Spleen (tissue), 11 donors: Measurements from ENCODE around the gene PIKFYVE. TPM values are rescaled to one million over a fixed set of nuclear protein-coding genes. Genes with fewer than 3 reads are reported as not detected.
A peak's percentile ranks its signal among the peaks of the same experiment; 100 is the strongest.

Experiments used
- DNase-seq: peaks from one replicate; pipeline ENCODE4 v3.0.0-alpha.2; 2020
- H3K27ac ChIP-seq, 8 donors: fragments of 200-600 bp; sonication (generic) in 7 of 8; 1 replicate in 4 of 8; 2 replicates in 4 of 8; pipeline versions ENCODE4 v1.5.0 to v1.8.0; 2016 to 2021; ENCODE audit warnings: inconsistent platforms in 4 of 8, mild to moderate bottlenecking in 4 of 8, moderate library complexity in 1 of 8
- H3K27me3 ChIP-seq, 7 donors: fragments of 200-600 bp; sonication (generic) in 6 of 7; replicated peaks in 1 of 7; 1 replicate in 4 of 7; 2 replicates in 3 of 7; pipeline versions ENCODE4 v1.5.0 to v1.8.0; 2016 to 2021; ENCODE audit warnings: inconsistent platforms in 3 of 7, mild to moderate bottlenecking in 1 of 7
- H3K36me3 ChIP-seq, 6 donors: fragments of 200-600 bp; sonication (generic) in 5 of 6; 1 replicate in 4 of 6; 2 replicates in 2 of 6; pipeline versions ENCODE4 v1.5.0 to v1.8.0; 2016 to 2021; ENCODE audit warnings: inconsistent platforms in 2 of 6
- H3K4me1 ChIP-seq, 6 donors: fragments of 200-600 bp; sonication (generic) in 5 of 6; 1 replicate in 3 of 6; 2 replicates in 3 of 6; pipeline versions ENCODE4 v1.5.0 to v1.8.0; 2016 to 2021; ENCODE audit warnings: inconsistent platforms in 3 of 6
- H3K4me3 ChIP-seq, 8 donors: fragments of 200-600 bp; sonication (generic) in 7 of 8; 1 replicate in 4 of 8; 2 replicates in 4 of 8; pipeline versions ENCODE4 v1.5.0 to v1.8.0; 2016 to 2021; ENCODE audit warnings: inconsistent platforms in 4 of 8, mild to moderate bottlenecking in 4 of 8, moderate library complexity in 2 of 8
- H3K9me3 ChIP-seq, 8 donors: fragments of 200-600 bp; sonication (generic) in 7 of 8; 1 replicate in 4 of 8; 2 replicates in 4 of 8; pipeline versions ENCODE4 v1.5.0 to v1.8.0; 2016 to 2021; ENCODE audit warnings: inconsistent platforms in 4 of 8
- CTCF ChIP-seq, 11 experiments: fragments of 200-600 bp in 7 of 11; fragments of 450-650 bp in 4 of 11; sonication (generic) in 4 of 11; IDR thresholded peaks in 8 of 11; conservative IDR thresholded peaks in 3 of 11; 1 replicate in 7 of 11; 2 replicates in 4 of 11; pipeline versions ENCODE4 v1.4.0 to v1.8.0; 2016 to 2021; ENCODE audit warnings: antibody characterized with exemption in 11 of 11, inconsistent platforms in 4 of 11, mild to moderate bottlenecking in 1 of 11
- POLR2A ChIP-seq, 3 donors: fragments of 450-650 bp; IDR thresholded peaks; one replicate each; pipeline ENCODE4 v1.5.1; 2017; ENCODE audit warnings: antibody characterized with exemption in 3 of 3, mild to moderate bottlenecking in 1 of 3
- POLR2AphosphoS5 ChIP-seq, 3 donors: sonication (generic); formaldehyde crosslinking; IDR thresholded peaks; one replicate each; pipeline ENCODE4 v1.5.1; 2017; ENCODE audit warnings: antibody characterized with exemption in 3 of 3
- WGBS, 5 donors: extraction: QIAGEN DNeasy Blood & Tissue Kit in 3 of 5; methylation state at CpG; one replicate each; pipeline versions ENCODE4 v1.1.5 to v1.1.7; 2013 to 2018; 5-methylcytosine and 5-hydroxymethylcytosine counted together
- intact Hi-C: fragments of 100-400 bp; cut with DNase I; formaldehyde crosslinking; loops from one replicate; pipeline ENCODE4 v1.15.0; 2023; ENCODE audit warnings: low total_unique reads
- polyA plus RNA-seq, 3 donors: library from polyadenylated mRNA; stranded (reverse); fragments of 200-250 nt; gene quantifications; one replicate each; pipeline ENCODE4 v1.2.1, GENCODE V29; 2013
- total RNA-seq, 7 donors: library from RNA; depleted of rRNA in 3 of 7; stranded (reverse); fragments of >200 nt in 3 of 7; fragmentation: NEBNext Ultra II Directional in 4 of 7; extraction: Animal tissue kit (Norgen Biotek cat#: 25700) in 4 of 7; gene quantifications; one replicate each; pipeline versions ENCODE4 v1.1.0 to v1.2.1, GENCODE V29; 2016 to 2021
- donor health status: healthy with polysubstance abuse.
- donor health status: DM: no; HTN: no; CAD: no; lungs with moderate emphysema.
- donor health status: DM: no; HTN: no; CAD: no.
- donor health status: Bipolar disorder and iron deficiency.
- donor health status: healthy.
- donor health status: DM: no; HTN: no; CAD: no.
- donor health status: DM: yes; HTN: yes; CAD: no.

The PIKFYVE gene
- total and polyA plus RNA-seq, 10 donors = 7.3 to 68.7 (median 52.7) TPM

GRCh38 chr2:208245746-208246145 lies 20.3 kb upstream of the PIKFYVE start:
- Histone ChIP-seq H3K36me3 (peaks cover 3 to 100% (median 69%) of the 10 kb centered on the region in 6 donors), H3K27ac (no peak overlapping the region), H3K9me3 (no peaks in the 10 kb centered on the region), H3K27me3 (no peaks in the 10 kb centered on the region), H3K4me3 (no peak overlapping the region), H3K4me1 (peaks cover 0 to 29% (median 14%) of the 10 kb centered on the region in 6 donors)
- WGBS, 5 donors = 87 to 97% (median 91%) methylated on average over 3 of the region's 3 CpGs
- DNase-seq = no peak
- intact Hi-C loops = no loop called here
- TF ChIP-seq POLR2AphosphoS5 (IDR thresholded peaks at IDR 0.05) = no peak
- no peak for TF ChIP-seq CTCF (IDR thresholded peaks at IDR 0.05 in 8 of 11, conservative IDR thresholded peaks at IDR 0.05 in 3 of 11)
- no peak for TF ChIP-seq POLR2A (IDR thresholded peaks at IDR 0.05)

- peaks cover 3 to 98% (median 50%) of the 10 kb centered on the region in 6 donors for H3K36me3 ChIP-seq
- no peak for TF ChIP-seq CTCF (IDR thresholded peaks at IDR 0.05 in 8 of 11, conservative IDR thresholded peaks at IDR 0.05 in 3 of 11)
- TF ChIP-seq POLR2AphosphoS5 (IDR thresholded peaks at IDR 0.05) = no peak
- TF ChIP-seq POLR2A (IDR thresholded peaks at IDR 0.05) = no peak
- no peaks in the 10 kb centered on the region for H3K27me3 ChIP-seq
- H3K4me1 ChIP-seq = peaks cover 10 to 57% (median 40%) of the 10 kb centered on the region in 6 donors
- intact Hi-C loops = no loop called here
- no peak overlapping the region for H3K4me3 ChIP-seq
- no peak for DNase-seq
- no peak overlapping the region for H3K27ac ChIP-seq
- no peaks in the 10 kb centered on the region for H3K9me3 ChIP-seq
- 92 to 100% (median 96%) methylated on average over 3 of the region's 3 CpGs for WGBS, 5 donors
These were observed 17.5 kb upstream of the PIKFYVE start for GRCh38 chr2:208248601-208249000.

GRCh38 chr2:208249296-208249695 lies 16.8 kb upstream of the PIKFYVE start:
- H3K27me3 ChIP-seq = no peaks in the 10 kb centered on the region
- 94 to 98% (median 96%) methylated on average over 2 of the region's 2 CpGs for WGBS, 5 donors
- no peak overlapping the region for H3K4me3 ChIP-seq
- TF ChIP-seq POLR2A (IDR thresholded peaks at IDR 0.05) = no peak
- TF ChIP-seq POLR2AphosphoS5 (IDR thresholded peaks at IDR 0.05) = no peak
- no peak for TF ChIP-seq CTCF (IDR thresholded peaks at IDR 0.05 in 8 of 11, conservative IDR thresholded peaks at IDR 0.05 in 3 of 11)
- intact Hi-C loops = no loop called here
- H3K9me3 ChIP-seq = no peaks in the 10 kb centered on the region
- H3K4me1 ChIP-seq = peaks cover 14 to 64% (median 47%) of the 10 kb centered on the region in 6 donors
- H3K36me3 ChIP-seq = peaks cover 3 to 91% (median 45%) of the 10 kb centered on the region in 6 donors
- DNase-seq = no peak
- no peak overlapping the region for H3K27ac ChIP-seq

- whole genome bisulfite sequencing, 5 donors = 43 to 65% (median 59%) methylated on average over 2 of the region's 2 CpGs
- H3K27me3 ChIP-seq = no peaks in the 10 kb centered on the region
- H3K9me3 ChIP-seq = no peaks in the 10 kb centered on the region
- intact Hi-C loops = loop anchor here (5.0 kb wide), 1 partner anchor 73 kb away; no protein-coding TSS in a partner anchor
- no peak for TF ChIP-seq POLR2AphosphoS5 (IDR thresholded peaks at IDR 0.05)
- TF ChIP-seq POLR2A (IDR thresholded peaks at IDR 0.05) = no peak
- TF ChIP-seq CTCF (IDR thresholded peaks at IDR 0.05 in 8 of 11, conservative IDR thresholded peaks at IDR 0.05 in 3 of 11) = no peak
- H3K4me1 ChIP-seq = peaks cover 15 to 70% (median 49%) of the 10 kb centered on the region in 6 donors
- H3K4me3 ChIP-seq = no peak overlapping the region
- H3K36me3 ChIP-seq = peaks cover 3 to 80% (median 40%) of the 10 kb centered on the region in 6 donors
- no peak for DNase-seq
- H3K27ac ChIP-seq = peak overlapping the region in 3 of 8 donors; percentile 8 to 32 (median 12)
These were observed 15.7 kb upstream of the PIKFYVE start for GRCh38 chr2:208250388-208250787.
